GM19193 (cell line): ENCODE data around the gene SPIRE2.

Experiments
- POLR2A ChIP-seq: IDR thresholded peaks from 4 replicates; pipeline ENCODE4 v1.6.1; 2011; ENCODE audit not compliant: insufficient read depth, insufficient read length; ENCODE audit errors: extremely low read depth

SPIRE2 gene, protein sequence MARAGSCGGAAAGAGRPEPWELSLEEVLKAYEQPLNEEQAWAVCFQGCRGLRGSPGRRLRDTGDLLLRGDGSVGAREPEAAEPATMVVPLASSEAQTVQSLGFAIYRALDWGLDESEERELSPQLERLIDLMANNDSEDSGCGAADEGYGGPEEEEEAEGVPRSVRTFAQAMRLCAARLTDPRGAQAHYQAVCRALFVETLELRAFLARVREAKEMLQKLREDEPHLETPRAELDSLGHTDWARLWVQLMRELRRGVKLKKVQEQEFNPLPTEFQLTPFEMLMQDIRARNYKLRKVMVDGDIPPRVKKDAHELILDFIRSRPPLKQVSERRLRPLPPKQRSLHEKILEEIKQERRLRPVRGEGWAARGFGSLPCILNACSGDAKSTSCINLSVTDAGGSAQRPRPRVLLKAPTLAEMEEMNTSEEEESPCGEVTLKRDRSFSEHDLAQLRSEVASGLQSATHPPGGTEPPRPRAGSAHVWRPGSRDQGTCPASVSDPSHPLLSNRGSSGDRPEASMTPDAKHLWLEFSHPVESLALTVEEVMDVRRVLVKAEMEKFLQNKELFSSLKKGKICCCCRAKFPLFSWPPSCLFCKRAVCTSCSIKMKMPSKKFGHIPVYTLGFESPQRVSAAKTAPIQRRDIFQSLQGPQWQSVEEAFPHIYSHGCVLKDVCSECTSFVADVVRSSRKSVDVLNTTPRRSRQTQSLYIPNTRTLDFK

DNA sequence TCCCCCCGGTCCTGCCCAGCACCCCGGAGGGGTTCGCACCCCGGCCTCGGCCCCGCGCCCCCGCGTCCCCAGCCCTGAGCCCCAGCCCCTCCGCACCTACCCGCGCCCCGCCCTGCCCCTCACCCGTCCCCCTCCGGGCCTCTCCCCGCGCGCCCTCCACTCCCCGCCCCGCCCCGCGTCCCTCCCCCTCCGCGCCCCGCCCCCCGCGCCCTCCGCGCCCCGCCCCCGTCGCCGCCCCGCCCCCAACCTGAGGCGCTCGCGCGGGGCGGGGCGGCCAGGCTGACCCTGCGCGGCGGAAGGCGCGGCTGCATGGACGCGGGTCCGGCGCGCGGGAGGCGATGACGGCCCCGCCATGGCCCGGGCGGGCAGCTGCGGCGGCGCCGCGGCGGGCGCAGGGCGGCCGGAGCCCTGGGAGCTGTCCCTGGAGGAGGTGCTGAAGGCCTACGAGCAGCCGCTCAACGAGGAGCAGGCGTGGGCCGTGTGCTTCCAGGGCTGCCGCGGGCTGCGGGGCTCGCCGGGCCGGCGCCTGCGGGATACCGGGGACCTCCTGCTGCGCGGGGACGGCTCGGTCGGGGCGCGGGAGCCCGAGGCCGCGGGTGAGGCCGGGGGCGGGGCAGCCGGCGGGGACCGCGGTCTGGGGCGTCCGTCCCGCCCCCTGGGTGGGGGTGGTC, at the start of gene SPIRE2:
Gene SPIRE2 (plus strand): TSS at position 277 of the 671 bp plus-strand sequence. CDS start 76 bp downstream, at position 353.
- no peak for TF ChIP-seq POLR2A

DNA sequence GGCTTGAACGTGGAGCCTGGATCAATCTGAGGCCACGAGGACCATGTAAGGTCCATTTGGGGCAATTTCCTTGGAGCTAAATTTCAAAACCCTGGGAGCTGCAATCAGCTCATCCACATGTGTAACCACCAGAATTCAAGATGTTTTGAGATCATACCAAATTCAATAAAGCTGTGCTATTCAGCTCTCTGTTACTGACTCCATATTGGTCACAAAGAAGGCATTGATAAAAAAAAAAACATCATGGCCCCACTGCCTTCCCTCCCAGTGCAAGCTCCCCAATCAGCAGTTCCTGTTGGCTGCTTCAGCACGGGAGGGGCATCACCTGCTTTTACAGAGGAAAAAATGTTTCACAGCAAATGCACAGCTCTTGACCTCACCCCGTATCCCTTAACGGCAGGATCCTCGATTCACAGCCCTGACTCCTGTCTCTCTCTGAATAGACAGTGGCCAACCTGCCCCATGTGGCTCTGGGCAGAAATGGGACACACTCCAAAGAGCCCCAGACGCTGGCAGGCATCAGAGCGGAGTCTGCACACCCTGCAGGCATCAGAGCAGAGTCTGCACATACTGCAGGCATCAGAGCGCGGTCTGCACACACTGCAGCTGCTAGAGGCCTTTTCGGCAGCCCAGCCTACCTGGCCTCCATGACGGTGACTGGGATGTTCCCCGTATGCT, 48.9 kb upstream of the SPIRE2 start:
- no peak for TF ChIP-seq POLR2A

DNA sequence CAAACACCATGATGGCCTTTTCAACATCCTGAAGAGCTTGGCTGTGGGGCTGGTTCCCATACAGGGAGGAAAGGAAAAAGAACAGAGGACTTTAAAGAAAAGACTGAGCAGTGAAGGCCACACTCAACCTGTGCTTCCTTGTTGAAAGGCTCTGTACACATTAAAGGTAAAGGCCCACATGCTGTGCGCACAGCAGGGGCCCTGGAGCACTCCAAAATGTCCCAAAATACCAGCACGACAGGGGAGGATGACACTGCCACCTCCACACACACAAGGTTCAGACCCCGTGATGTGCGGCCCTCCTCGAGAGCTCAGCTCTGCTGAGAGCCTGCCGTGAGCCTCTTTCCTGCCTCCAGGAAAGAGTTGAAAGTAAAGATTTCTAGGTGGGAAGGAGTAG, 48.4 kb upstream of the SPIRE2 start:
- no peak for TF ChIP-seq POLR2A

DNA sequence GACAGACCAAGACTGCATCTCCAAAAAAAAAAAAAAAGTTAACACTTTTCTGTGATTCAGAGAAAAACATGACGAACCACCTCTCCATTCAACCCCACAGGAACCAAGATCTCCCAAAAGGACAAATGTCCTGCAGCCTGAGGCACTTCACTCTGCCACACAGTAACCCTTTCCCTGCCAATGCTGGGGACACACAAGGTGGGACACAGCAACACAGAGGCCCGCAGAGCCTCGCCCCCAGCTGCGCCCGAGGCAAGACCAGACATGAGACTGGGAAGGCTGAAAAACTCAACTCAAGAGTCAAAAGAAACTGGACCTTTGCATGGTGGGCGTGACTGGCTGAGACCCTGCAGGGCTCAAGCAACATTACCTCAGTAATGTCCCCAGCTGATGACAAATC, 45.8 kb upstream of the SPIRE2 start:
- TF ChIP-seq POLR2A: no peak

DNA sequence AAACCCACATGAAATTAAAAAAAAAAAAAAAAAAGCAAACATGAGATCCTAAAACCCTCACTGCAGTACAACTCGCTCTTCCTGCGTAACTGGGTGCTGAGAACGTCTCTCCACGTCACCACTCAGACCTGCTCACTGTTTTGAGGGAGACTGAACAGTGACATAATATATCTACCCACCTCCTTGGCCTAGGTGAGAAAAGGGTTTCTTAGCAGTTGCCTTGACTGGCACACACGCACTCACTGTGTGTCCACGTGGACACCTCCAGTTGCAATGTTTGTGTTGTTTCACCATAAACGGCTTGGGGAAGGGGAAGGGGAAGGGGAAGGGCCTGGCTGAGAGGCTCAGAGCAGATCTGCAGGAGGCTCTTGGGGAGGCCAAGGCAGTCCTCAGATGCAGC, 43.9 kb upstream of the SPIRE2 start:
- no peak for TF ChIP-seq POLR2A

DNA sequence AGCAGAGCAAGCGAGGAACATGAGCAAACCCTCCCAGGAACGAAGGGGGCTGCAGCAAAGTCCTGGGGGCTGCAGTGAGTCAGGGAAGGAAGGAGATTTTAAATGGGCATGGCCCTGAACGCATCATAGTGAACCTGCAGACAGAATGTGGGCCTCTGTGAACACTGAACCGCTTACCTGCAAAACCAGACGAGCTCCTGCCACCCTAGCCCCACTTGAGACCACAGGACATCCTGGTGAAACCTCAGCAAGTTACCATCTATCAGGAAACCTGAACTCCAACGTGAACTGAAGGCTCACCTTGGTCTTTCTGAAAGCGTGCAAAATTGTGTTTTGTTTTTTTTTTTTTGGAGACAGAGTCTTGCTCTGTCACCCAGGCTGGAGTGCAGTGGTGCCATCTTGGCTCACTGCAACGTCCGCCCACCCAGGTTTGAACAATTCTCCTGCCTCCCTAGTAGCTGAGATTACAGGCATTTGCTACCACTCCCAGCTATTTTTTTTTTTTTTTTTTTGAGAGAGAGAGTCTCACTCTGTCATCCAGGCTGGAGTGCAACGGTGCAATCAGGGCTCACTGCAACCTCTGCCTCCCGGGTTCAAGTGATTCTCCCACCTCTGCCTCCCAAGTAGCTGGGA, 42.6 kb upstream of the SPIRE2 start:
- no peak for TF ChIP-seq POLR2A

DNA sequence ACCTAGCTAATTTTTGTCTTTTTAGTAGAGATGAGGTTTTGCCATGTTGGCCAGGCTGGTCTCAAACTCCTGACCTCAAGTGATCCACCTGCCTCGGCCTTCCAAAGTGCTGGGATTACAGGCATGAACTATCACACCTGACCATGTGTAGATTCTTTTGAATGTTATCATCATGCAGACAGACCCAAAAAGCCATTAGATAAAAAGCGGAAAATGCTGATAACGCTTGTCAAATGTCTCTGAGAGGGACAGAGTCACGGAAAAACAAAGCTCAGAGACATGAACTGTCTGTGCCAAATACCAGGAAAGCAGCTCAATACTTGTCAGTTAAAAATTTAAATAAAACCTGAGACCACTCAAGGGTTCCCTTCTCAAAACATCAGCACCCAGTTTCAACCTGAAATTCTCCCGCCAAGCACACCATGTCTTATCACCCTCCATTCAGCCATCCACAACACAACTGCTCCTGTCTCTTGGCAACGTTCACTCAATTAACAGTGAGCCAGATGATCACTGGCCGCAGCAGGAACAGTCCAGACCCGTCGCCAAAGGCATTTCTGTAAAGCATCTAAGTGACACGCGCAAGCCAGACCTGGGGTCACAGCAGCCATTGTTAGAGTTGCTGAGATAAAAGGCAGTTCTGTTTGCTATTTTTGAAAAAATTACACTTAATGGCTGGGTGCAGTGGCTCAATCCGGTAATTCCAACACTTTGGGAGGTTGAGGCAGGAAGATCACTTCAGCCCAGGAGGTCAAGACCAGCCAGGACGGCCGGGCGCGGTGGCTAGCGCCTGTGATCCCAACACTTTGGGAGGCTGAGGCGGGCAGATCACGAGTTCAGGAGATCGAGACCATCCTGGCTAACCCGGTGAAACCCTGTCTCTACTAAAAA, 41.6 kb upstream of the SPIRE2 start:
- no peak for TF ChIP-seq POLR2A

DNA sequence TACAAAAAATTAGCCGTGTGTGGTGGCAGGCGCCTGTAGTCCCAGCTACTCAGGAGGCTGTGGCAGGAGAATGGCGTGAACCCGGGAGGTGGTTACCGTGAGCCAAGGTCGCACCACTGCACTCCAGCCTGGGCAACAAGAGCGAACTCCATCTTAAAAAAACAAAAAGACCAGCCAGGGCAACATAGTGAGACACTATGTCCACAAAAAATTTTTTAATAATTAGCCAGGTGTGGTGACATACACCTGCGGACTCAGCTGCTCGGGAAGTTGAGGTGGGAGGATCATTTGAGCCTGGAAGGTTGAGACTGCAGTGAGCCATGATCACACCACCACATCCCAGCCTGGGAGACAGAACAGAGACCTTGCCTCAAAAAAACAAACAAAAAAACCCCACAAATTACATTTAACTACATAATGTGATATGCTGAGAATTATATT, 40.9 kb upstream of the SPIRE2 start:
- TF ChIP-seq POLR2A: no peak

DNA sequence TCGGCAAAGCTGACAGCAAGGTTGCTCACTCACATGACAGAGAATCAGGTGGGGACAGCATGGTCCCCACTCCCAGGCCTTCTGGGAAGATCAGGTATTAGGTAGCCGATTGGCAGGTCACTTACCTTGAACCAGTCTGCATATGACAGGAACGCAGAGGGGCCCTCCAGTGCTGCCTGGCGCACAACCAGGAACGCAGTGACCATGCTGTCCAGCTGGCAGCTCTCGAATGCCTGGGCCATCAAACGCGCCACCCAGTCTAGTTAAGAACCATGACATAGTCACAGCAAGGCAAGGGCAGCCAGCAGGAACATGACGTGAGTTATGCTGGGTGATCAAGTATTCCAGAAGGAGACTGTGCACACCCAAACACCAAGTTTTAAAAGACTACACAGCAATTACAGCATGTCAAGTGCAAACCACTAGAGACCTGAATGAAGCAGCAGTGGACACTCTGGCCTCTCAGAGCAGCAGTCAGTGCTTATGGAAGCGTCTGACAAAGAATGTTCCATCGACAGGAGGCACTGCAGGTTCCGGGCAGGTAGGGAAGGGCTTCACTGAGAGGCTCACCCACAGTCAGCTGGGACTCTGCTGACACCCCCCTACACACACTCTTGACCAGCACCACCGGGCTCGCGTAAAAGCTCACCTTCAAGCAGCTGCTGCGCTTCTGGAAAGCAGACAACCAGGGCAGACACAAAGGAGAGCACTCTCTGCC, 36.8 kb upstream of the SPIRE2 start:
- no peak for TF ChIP-seq POLR2A

DNA sequence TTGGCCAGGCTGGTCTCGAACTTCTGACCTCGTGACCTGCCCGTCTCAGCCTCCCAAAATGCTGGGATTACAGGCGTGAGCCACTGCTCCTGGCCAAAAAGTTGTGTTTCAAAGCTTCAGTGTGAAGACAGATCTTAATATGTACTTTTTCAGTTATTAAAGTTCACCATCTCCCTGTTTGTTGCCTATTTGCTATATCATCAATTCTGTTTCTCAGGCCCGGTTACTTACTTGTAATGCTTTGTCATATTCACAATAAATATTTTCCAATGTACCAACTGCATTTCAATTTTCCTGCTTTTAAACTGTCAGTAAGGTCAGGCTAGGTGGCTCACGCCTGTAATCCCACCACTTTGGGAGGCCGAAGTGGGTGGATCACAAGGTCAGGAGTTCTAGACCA, 34.3 kb upstream of the SPIRE2 start:
- TF ChIP-seq POLR2A: no peak

DNA sequence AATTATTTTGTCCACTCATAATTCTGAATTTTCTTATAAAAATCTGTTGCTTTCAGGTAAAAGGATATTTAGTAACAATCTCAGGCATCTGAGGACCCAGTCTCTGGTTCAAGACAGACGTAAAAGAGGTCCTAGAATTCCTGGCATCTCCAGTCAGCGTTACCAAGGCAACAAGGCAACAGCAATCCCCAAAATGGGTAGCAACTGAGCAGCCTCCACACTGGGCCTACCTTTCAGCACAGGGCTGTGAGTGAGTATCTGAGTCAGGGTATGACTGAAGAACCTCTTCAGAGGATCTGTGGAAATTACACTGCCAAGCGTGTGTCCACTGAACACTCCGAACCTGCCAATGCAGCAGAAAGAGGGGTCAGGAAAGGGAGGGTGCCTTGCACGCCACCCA, 32.6 kb upstream of the SPIRE2 start:
- TF ChIP-seq POLR2A: no peak

DNA sequence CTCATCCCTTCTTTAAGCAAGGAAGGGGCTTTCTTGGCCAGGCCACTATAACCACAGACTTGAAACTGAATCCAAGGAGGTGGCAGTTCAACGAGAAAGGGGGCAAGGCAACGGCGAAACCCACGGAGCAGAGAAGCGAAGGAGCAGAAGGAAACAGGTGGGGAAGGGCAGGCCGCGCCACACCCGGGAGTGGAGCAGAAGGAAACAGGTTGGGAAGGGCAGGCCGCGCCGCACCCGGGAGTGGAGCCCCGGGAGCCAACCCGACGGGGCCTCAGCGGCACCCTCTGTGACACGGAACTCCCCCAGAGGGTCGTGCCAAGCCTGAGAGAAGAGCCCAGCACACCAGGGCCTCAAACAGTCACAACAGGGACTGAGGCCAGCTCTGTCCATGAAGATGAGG, 32.2 kb upstream of the SPIRE2 start:
- TF ChIP-seq POLR2A: no peak

DNA sequence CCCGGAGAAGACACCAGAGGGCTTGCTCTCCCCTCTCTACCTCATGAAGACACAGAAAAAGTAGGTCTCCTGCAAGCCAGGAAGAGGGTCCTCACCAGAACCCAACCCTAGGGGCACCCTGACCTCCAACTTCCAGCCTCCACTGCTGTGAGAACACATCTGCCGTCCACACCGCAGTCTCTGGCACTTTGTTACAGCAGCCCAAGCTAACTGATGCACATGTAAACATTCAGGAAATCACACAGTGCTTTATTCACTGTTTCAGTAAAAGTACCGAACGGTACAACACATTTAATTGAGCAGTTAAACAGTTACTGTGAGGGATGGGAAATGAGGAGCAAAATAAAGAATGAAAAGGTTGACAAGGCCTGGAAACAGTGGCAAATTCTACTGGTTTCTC, 30.1 kb upstream of the SPIRE2 start:
- TF ChIP-seq POLR2A: no peak
